ENCODE measurements around the gene SLC25A21.
A peak's percentile ranks its signal among the peaks of the same experiment; 100 is the strongest.
"Not testable (repeated sequence)": the region's sequence is repeated elsewhere in the genome, so short reads cannot be mapped to it uniquely, and the experiment has no call there.

SLC25A21 gene

DNA sequence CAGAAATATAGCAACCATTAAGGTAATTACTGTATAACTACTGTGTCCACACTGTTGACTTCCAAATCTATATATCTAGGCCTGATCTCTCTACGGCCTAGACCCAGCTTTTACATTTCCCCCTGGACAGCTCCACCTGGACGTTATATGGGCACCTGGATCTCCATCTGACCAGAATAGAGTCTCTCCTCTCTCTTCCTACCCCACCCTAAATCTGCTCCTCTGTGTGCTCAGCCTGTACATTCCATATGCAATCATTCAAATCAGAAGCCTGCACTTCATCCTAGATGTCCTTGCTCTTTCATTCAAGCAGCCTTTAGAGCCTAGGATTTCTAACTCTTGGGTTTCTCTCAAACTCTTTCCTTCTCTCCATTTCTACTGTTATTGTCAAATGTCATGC, 255.7 kb downstream of the SLC25A21 start:
- H3K4me3 ChIP-seq (ENCODE audit: low read length), result no peak overlapping the region
- DNase-seq (ENCODE audit: low read depth), result no peak
- TF ChIP-seq, protein P1, sequence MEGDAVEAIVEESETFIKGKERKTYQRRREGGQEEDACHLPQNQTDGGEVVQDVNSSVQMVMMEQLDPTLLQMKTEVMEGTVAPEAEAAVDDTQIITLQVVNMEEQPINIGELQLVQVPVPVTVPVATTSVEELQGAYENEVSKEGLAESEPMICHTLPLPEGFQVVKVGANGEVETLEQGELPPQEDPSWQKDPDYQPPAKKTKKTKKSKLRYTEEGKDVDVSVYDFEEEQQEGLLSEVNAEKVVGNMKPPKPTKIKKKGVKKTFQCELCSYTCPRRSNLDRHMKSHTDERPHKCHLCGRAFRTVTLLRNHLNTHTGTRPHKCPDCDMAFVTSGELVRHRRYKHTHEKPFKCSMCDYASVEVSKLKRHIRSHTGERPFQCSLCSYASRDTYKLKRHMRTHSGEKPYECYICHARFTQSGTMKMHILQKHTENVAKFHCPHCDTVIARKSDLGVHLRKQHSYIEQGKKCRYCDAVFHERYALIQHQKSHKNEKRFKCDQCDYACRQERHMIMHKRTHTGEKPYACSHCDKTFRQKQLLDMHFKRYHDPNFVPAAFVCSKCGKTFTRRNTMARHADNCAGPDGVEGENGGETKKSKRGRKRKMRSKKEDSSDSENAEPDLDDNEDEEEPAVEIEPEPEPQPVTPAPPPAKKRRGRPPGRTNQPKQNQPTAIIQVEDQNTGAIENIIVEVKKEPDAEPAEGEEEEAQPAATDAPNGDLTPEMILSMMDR (IDR thresholded peaks at IDR 0.05; ENCODE audit: insufficient read depth, low read depth, low read length, missing control alignments), result no peak

DNA sequence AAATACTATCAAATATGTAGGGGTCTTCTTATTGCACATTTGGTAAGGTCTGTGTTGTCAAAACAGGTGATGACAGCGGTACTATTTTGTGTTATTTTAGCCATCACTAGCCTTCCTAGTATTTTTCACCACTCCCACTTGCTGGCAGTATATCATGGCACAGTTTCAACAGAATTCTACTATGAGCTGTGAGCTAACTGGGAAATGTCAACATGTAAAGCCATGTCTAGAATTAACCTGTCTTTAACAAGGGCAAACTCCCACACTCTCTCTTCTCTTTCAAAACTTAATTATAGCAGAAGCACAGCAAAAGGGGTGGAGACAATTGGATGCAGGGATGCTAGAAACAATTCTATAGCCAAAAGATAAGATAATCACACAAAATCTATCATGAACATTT, 257.3 kb downstream of the SLC25A21 start:
- TF ChIP-seq, protein P1 (IDR thresholded peaks at IDR 0.05; ENCODE audit: insufficient read depth, low read depth, low read length, missing control alignments), result no peak
- H3K4me3 ChIP-seq (ENCODE audit: low read length), result no peak overlapping the region
- DNase-seq (ENCODE audit: low read depth), result peak; percentile 6

DNA sequence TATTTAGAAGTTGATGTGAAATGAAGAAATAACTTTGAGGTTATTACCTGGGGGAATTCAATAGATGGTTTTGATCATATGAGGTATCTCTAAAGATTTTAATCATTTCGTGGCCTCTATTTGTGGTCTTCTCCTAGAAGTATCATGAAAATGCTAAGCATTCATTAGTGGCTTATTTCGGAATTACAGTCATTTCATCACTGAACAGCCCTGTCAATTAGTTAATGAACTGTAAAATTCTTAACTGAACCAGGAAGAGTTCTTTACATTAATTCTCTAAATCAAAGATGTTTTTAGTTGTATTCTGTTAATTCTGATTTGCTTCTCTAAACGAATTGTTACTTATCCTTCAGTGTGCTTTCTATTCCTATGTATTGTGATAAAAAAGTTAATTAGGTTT, 261.8 kb downstream of the SLC25A21 start:
- TF ChIP-seq, protein P1 (IDR thresholded peaks at IDR 0.05; ENCODE audit: insufficient read depth, low read depth, low read length, missing control alignments), result no peak
- H3K4me3 ChIP-seq (ENCODE audit: low read length), result no peak overlapping the region
- no peak for DNase-seq (ENCODE audit: low read depth)

DNA sequence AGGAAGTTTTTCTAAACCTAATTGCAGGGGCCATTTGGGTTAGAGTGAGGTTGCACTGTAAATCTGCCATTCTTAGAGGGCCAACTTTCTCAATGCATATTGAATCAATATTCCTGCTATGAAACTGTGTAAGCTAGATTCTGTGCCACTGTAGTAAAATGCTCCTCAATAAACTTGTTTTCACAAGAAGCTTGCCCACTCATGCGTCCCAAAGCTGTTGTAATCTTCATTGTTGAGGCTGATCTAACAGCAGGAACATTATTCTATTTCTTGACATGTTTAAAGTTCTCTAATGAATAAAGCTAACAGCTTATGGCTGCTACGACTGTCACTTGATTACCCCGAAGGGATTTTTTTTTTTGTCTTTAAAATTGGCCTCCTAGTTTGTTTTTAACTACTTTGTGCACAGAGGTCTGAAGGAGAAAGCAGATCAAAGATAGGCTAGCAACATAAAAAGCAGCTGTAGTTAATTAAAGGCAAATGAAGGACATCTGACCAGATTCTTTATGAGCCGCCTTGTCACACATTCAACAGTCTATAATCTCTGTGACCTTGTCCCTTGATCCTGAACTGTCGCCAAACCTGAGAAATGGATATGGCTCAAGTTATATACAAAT, 267.0 kb downstream of the SLC25A21 start:
- TF ChIP-seq, protein P1 (IDR thresholded peaks at IDR 0.05; ENCODE audit: insufficient read depth, low read depth, low read length, missing control alignments), result no peak
- no peak overlapping the region for H3K4me3 ChIP-seq (ENCODE audit: low read length)
- no peak for DNase-seq (ENCODE audit: low read depth)

DNA sequence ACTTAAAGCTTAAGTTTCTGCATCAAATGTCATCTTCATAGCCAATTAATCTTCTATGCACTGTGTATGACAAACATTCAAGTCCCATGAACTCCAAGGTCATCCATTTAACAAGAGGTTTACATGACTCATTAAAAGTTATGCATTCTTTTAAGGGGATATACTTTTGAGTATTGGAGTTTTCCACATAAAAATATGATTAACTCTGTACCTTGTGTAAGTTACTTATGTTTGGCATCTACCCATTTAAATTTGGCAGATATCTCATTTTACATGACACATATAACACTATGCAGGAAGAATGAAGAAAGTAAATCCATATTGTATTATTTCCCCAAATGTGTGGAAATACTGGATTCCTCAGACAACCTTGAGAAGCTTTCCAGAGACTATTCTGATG, 270.5 kb downstream of the SLC25A21 start:
- DNase-seq (ENCODE audit: low read depth), result no peak
- H3K4me3 ChIP-seq (ENCODE audit: low read length), result no peak overlapping the region
- TF ChIP-seq, protein P1 (IDR thresholded peaks at IDR 0.05; ENCODE audit: insufficient read depth, low read depth, low read length, missing control alignments), result no peak

DNA sequence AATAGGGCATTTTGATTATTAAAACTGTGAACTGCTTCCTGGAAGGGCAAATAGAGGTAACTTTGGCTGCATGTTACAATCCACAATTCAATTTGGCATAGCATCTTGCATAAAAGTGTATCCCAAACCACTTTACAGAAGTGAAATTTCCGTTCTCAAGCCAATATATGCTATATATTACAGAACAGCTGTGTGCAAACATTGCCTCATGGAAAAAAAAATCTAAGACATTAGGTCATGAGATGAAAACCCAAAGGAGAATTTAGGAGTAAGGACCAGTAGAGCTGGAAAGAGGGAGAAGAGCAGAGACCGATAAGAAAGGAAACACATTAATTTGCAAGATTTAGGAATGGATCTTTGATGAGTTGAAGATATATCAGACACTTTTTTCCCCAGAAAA, 271.6 kb downstream of the SLC25A21 start:
- DNase-seq (ENCODE audit: low read depth), result no peak
- H3K4me3 ChIP-seq (ENCODE audit: low read length), result no peak overlapping the region
- TF ChIP-seq, protein P1 (IDR thresholded peaks at IDR 0.05; ENCODE audit: insufficient read depth, low read depth, low read length, missing control alignments), result no peak

DNA sequence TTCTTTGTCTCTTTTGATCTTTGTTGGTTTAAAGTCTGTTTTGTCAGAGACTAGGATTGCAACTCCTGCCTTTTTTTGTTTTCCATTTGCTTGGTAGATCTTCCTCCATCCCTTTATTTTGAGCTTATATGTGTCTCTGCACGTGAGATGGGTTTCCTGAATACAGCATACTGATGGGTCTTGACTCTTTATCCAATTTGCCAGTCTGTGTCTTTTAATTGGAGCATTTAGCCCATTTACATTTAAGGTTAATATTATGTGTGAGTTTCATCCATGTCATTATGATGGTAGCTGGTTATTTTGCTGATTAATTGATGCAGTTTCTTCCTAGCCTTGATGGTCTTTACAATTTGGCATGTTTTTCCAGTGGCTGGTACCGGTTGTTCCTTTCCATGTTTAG, 276.1 kb downstream of the SLC25A21 start:
- not testable (repeated sequence) for DNase-seq (ENCODE audit: low read depth); H3K4me3 ChIP-seq (ENCODE audit: low read length)

Measured in epithelial cell of esophagus (primary cell).